ENCODE measurements around the gene EFHD1. TPM values are rescaled to one million over a fixed set of nuclear protein-coding genes. Genes with fewer than 3 reads are reported as not detected.

The EFHD1 gene
- total RNA-seq, 1 donor from 2014 or later, result 20.1 TPM

DNA sequence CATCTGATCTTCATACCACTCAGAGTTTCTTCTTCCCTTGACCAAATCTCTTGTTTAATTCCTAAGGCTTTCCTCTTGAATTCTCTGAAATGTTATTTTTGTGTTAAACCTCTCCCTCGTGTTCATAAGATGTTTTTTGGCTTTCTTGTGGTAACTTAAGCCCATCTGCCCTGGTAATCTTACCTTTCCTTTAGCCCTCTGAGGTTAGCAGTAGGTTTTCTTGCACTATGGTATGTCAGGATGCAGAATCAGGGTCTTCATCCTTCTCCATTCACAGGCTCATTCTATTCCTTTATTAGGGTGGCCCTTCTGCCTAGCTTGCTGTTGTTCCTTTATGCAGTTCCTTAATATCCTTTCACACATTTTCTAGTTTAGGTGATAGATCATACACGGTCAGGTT, 87.9 kb downstream of the EFHD1 start:
- intact Hi-C loops (cut with DNase I), result no loop called here

DNA sequence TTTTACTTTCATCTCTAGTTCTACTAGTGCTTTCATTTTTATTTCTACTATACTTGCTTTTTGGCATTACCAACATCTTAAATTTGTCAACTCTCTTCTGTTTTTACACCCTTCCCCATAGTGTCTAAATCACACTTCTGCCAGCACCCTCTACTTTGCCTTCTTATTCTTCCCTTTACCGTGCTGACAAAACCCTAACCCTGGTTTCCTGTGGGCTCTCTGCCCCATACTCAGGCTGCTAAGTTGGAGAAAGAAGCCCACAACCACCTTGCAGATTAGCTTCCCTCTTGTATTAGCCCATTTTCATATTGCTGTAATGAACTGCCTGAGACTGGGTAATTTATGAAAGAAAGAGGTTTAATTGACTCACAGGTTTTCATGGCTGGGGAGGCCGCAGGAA, 88.5 kb downstream of the EFHD1 start:
- intact Hi-C loops (cut with DNase I), result no loop called here
- DNase-seq (ENCODE audit: low spot score), result no peak

More for the DNA sequence above, 87.9 kb downstream of the EFHD1 start:
- no peak for DNase-seq (ENCODE audit: low spot score)

DNA sequence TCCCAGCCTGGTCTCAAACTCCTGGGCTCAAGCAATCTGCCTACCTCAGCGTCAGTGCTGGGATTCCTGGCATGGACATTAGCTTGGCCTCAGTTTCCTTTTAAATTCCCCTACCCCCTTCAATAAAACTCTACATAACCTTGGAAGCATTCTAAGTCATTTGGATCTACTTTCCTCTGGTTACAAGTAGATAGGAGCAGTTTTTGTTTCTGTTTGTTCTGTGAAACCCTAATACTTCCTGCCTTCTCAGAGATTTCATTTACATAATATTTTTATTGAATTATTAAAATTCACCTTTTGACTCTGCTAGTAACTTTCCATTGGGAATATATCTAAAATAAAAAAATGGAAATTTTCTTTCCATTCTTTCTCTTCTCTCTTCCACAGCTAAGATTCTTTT, 89.6 kb downstream of the EFHD1 start:
- no peak for DNase-seq (ENCODE audit: low spot score)
- intact Hi-C loops (cut with DNase I), result no loop called here

DNA sequence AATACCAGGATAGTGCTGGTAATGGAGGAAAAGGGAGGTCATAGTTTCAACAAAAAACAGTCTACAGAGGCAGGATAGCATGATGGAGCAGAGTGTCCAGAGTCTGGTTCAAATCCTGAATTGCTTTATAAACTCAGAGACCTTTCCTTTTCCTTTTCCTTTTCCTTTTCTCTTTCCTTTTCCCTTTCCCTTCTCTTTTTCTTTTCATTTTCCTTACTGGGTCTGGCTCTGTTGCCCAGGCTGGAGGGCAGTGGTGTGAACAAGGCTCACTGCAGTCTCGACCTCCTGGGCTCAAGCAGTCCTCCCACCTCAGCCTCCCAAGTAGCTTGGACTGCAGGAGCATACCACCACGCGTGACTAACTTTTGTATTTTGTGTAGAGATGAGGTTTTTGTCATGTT, 95.4 kb downstream of the EFHD1 start:
- intact Hi-C loops (cut with DNase I), result no loop called here
- no peak for DNase-seq (ENCODE audit: low spot score)

DNA sequence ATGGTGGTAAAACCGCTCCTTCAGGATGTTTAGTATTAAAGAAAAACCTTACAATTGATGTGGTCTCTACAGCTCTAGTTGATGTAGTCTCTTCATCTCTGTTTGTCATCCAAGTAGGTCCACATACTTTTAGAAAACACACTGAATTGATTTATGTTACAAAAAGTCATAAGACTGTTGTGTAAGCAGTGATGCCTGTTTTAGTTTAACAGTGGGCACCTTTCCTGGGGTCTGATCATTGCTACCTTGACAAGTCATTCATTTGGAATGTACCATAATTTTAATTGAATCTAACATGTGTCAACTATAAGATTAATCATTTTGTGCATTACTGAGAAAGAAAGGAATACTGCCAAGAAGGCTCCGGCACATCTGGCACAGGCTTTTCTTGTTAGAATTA, 98.1 kb downstream of the EFHD1 start:
- intact Hi-C loops (cut with DNase I), result no loop called here
- DNase-seq (ENCODE audit: low spot score), result no peak

Other genes starting within 250 kb of the EFHD1 start
- gene ALPG, start 226.8 kb upstream of the EFHD1 start, total RNA-seq, result not detected
- not detected for gene ALPI, start 177.5 kb upstream of the EFHD1 start, total RNA-seq
- 0.27 TPM for gene ECEL1, start 145.8 kb upstream of the EFHD1 start, total RNA-seq
- not detected for gene PRSS56, start 113.2 kb upstream of the EFHD1 start, total RNA-seq
- 0.11 TPM for gene CHRND, start 107.4 kb upstream of the EFHD1 start, total RNA-seq
- not detected for gene CHRNG, start 93.9 kb upstream of the EFHD1 start, total RNA-seq
- gene TIGD1, start 83.0 kb upstream of the EFHD1 start, total RNA-seq, result 2.5 TPM
- 45.9 TPM for gene EIF4E2, start 82.9 kb upstream of the EFHD1 start, total RNA-seq
- 62.5 TPM for gene GIGYF2, start 63.7 kb downstream of the EFHD1 start, total RNA-seq
- not detected for gene KCNJ13, start 143.0 kb downstream of the EFHD1 start, total RNA-seq
- 1.1 TPM for gene SNORC, start 236.7 kb downstream of the EFHD1 start, total RNA-seq